ENCODE data around the gene KCNK13. TPM values are rescaled to one million over a fixed set of nuclear protein-coding genes. Genes with fewer than 3 reads are reported as not detected.

KCNK13 gene
- total and polyA plus RNA-seq, 2 of the 13 experiments (the other 11 are each of a cell fraction or from before 2014, with no cell fraction given) = 0.08 to 0.29 TPM

- POLR2A ChIA-PET = no interaction called here
- in situ Hi-C loops (cut with HindIII; ENCODE audit: extremely low pct_ligation_motif_present, low pct_unique_long_range_greater_than_20kb) = no loop called here
- Histone ChIP-seq H3K27me3 (ENCODE audit: control insufficient read depth in 1 of 2, insufficient read depth in 2 of 2, low read length in 2 of 2) (peaks cover 0 to 3% of the 10 kb centered on the region in 2 experiments; a peak in 2 of 5 replicates), H3K27ac (ENCODE audit: extremely low read length, insufficient read depth, low read length) (no peak overlapping the region), H3K4me3 (replicated peaks in 1 of 3; ENCODE audit: insufficient read depth in 1 of 3, low read depth in 2 of 3, low read length in 3 of 3) (no peak overlapping the region), H3K9ac (ENCODE audit: insufficient read depth, low read depth, low read length) (no peak overlapping the region), H3K79me2 (ENCODE audit: insufficient read depth, low read length) (no peaks in the 10 kb centered on the region), H4K20me1 (ENCODE audit: insufficient read depth, low read length) (no peaks in the 10 kb centered on the region), H2AFZ (ENCODE audit: low read length) (no peak overlapping the region), H3K4me2 (ENCODE audit: low read depth, low read length) (no peak overlapping the region), H3K9me3 (ENCODE audit: low read length) (no peaks in the 10 kb centered on the region), H3K4me1 (ENCODE audit: insufficient read depth, low read length) (no peaks in the 10 kb centered on the region), H3K36me3 (replicated peaks in 1 of 2; ENCODE audit: control insufficient read depth in 1 of 2, insufficient read depth in 2 of 2, low read length in 2 of 2) (no peaks in the 10 kb centered on the region)
- FAIRE-seq = no peak
- CTCF ChIA-PET (ENCODE audit: low intra/inter-chr PET ratio, low total read pairs) = no interaction called here
- ATAC-seq = no peak
- WGBS (ENCODE audit: low lambda C conversion rate) = 11% methylated on average over 1 of the region's 1 CpG
- intact Hi-C loops (cut with micrococcal nuclease; ENCODE audit: unreplicated experiment) = no loop called here
- BruUV-seq (replicated peaks) = no TSS peak
- no peak for DNase-seq (ENCODE audit: low spot score)
- TF ChIP-seq, protein P1, sequence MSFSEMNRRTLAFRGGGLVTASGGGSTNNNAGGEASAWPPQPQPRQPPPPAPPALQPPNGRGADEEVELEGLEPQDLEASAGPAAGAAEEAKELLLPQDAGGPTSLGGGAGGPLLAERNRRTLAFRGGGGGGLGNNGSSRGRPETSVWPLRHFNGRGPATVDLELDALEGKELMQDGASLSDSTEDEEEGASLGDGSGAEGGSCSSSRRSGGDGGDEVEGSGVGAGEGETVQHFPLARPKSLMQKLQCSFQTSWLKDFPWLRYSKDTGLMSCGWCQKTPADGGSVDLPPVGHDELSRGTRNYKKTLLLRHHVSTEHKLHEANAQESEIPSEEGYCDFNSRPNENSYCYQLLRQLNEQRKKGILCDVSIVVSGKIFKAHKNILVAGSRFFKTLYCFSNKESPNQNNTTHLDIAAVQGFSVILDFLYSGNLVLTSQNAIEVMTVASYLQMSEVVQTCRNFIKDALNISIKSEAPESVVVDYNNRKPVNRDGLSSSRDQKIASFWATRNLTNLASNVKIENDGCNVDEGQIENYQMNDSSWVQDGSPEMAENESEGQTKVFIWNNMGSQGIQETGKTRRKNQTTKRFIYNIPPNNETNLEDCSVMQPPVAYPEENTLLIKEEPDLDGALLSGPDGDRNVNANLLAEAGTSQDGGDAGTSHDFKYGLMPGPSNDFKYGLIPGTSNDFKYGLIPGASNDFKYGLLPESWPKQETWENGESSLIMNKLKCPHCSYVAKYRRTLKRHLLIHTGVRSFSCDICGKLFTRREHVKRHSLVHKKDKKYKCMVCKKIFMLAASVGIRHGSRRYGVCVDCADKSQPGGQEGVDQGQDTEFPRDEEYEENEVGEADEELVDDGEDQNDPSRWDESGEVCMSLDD (CRISPR knock-in tag; IDR thresholded peaks at IDR 0.05; ENCODE audit: borderline replicate concordance) = no peak
- no peak for TF ChIP-seq ZNF337 (CRISPR knock-in tag; IDR thresholded peaks at IDR 0.05; ENCODE audit: borderline replicate concordance, low read depth)
- no peak for TF ChIP-seq ZBTB26 (CRISPR knock-in tag; IDR thresholded peaks at IDR 0.05; ENCODE audit: borderline replicate concordance)
- TF ChIP-seq GMEB1 (CRISPR knock-in tag; IDR thresholded peaks at IDR 0.05; ENCODE audit: borderline replicate concordance) = no peak
- TF ChIP-seq ZNF460 (CRISPR knock-in tag; IDR thresholded peaks at IDR 0.05; ENCODE audit: borderline replicate concordance) = no peak
- no peak for TF ChIP-seq PAF1 (CRISPR knock-in tag; IDR thresholded peaks at IDR 0.05)
These were observed 34.8 kb downstream of the KCNK13 start for GRCh38 chr14:90096566-90096965.

All from HepG2 (cell line).